Trophoblast cell (in vitro differentiated cells and primary cell): ENCODE results near the gene SLC9A1.

Source experiments
- DNase-seq, 2 donors: peaks; one replicate each; pipeline ENCODE4 v3.0.0-alpha.2; 2016
- H2AFZ ChIP-seq: 2 replicates; pipeline ENCODE4 v1.6.1; 2013; ENCODE audit warnings: low read length, moderate library complexity, mild to moderate bottlenecking; ENCODE audit not compliant: insufficient read depth, poor library complexity
- H2AK5ac ChIP-seq: 2 replicates; pipeline ENCODE4 v1.6.1; 2013; ENCODE audit warnings: mild to moderate bottlenecking, low read length
- H2BK120ac ChIP-seq: 2 replicates; pipeline ENCODE4 v1.6.1; 2013; ENCODE audit warnings: low read length, mild to moderate bottlenecking, moderate library complexity; ENCODE audit not compliant: insufficient read depth, poor library complexity
- H2BK12ac ChIP-seq: 2 replicates; pipeline ENCODE4 v1.6.1; 2013; ENCODE audit warnings: mild to moderate bottlenecking, low read length, moderate library complexity
- H2BK5ac ChIP-seq: 2 replicates; pipeline ENCODE4 v1.6.1; 2013; ENCODE audit warnings: low read length, low read depth, moderate library complexity, mild to moderate bottlenecking; ENCODE audit not compliant: poor library complexity
- H3K14ac ChIP-seq: 2 replicates; pipeline ENCODE4 v1.6.1; 2013; ENCODE audit warnings: mild to moderate bottlenecking, low read length
- H3K18ac ChIP-seq: 2 replicates; pipeline ENCODE4 v1.6.1; 2013; ENCODE audit warnings: mild to moderate bottlenecking, low read length
- H3K23ac ChIP-seq: 2 replicates; pipeline ENCODE4 v1.6.1; 2013; ENCODE audit warnings: low read length
- H3K27ac ChIP-seq: 2 replicates; pipeline ENCODE4 v1.5.1; 2013; ENCODE audit warnings: low read depth, mild to moderate bottlenecking, inconsistent platforms, low read length, moderate library complexity
- H3K27me3 ChIP-seq: 2 replicates; pipeline ENCODE4 v1.6.1; 2013; ENCODE audit warnings: inconsistent platforms, mild to moderate bottlenecking, low read length, moderate library complexity; ENCODE audit not compliant: insufficient read depth
- H3K36me3 ChIP-seq, 2 experiments: 1 replicate in 1 of 2; 2 replicates in 1 of 2; pipeline ENCODE4 v1.6.1; 2013; ENCODE audit warnings: low read length in 2 of 2, mild to moderate bottlenecking in 2 of 2, moderate library complexity in 1 of 2; ENCODE audit not compliant: insufficient read depth in 2 of 2, control insufficient read depth in 1 of 2
- H3K4ac ChIP-seq: 2 replicates; pipeline ENCODE4 v1.6.1; 2013; ENCODE audit warnings: low read depth, mild to moderate bottlenecking, low read length, moderate library complexity
- H3K4me1 ChIP-seq, 2 experiments: 1 replicate in 1 of 2; 2 replicates in 1 of 2; pipeline ENCODE4 v1.6.1; 2013; ENCODE audit warnings: low read length in 2 of 2, mild to moderate bottlenecking in 2 of 2, moderate library complexity in 1 of 2; ENCODE audit not compliant: insufficient read depth in 2 of 2, control insufficient read depth in 1 of 2
- H3K4me2 ChIP-seq: 2 replicates; pipeline ENCODE4 v1.6.1; 2013; ENCODE audit warnings: inconsistent platforms, mild to moderate bottlenecking, low read length, moderate library complexity
- H3K4me3 ChIP-seq: 2 replicates; pipeline ENCODE4 v1.5.1; 2013; ENCODE audit warnings: mild to moderate bottlenecking, low read depth, low read length, inconsistent platforms
- H3K79me1 ChIP-seq: one replicate; pipeline ENCODE4 v1.6.1; 2013; ENCODE audit warnings: low read length
- H3K79me2 ChIP-seq: 2 replicates; pipeline ENCODE4 v1.6.1; 2013; ENCODE audit warnings: low read length, mild to moderate bottlenecking; ENCODE audit not compliant: control insufficient read depth, insufficient read depth, poor library complexity
- H3K9ac ChIP-seq: 2 replicates; pipeline ENCODE4 v1.6.1; 2013; ENCODE audit warnings: mild to moderate bottlenecking, low read length
- H3K9me3 ChIP-seq: 2 replicates; pipeline ENCODE4 v1.6.1; 2013; ENCODE audit warnings: low read depth, mild to moderate bottlenecking, control low read depth, inconsistent platforms, low read length; ENCODE audit not compliant: insufficient read depth
- H4K12ac ChIP-seq: 2 replicates; pipeline ENCODE4 v1.6.1; 2013; ENCODE audit warnings: low read depth, mild to moderate bottlenecking, low read length, moderate library complexity
- H4K8ac ChIP-seq: 2 replicates; pipeline ENCODE4 v1.6.1; 2013; ENCODE audit warnings: low read depth, mild to moderate bottlenecking, low read length, moderate library complexity
- H4K91ac ChIP-seq: one replicate; pipeline ENCODE4 v1.6.1; 2013; ENCODE audit warnings: low read depth, mild to moderate bottlenecking, low read length, moderate library complexity
- WGBS: extraction: QIAGEN DNeasy Blood & Tissue Kit; methylation state at CpG from one replicate; pipeline ENCODE4 v1.1.7; 2013; ENCODE audit warnings: missing lambda C conversion rate; ENCODE audit not compliant: insufficient read length, insufficient coverage; ENCODE audit errors: extremely low coverage; 5-methylcytosine and 5-hydroxymethylcytosine counted together

The SLC9A1 gene

DNA sequence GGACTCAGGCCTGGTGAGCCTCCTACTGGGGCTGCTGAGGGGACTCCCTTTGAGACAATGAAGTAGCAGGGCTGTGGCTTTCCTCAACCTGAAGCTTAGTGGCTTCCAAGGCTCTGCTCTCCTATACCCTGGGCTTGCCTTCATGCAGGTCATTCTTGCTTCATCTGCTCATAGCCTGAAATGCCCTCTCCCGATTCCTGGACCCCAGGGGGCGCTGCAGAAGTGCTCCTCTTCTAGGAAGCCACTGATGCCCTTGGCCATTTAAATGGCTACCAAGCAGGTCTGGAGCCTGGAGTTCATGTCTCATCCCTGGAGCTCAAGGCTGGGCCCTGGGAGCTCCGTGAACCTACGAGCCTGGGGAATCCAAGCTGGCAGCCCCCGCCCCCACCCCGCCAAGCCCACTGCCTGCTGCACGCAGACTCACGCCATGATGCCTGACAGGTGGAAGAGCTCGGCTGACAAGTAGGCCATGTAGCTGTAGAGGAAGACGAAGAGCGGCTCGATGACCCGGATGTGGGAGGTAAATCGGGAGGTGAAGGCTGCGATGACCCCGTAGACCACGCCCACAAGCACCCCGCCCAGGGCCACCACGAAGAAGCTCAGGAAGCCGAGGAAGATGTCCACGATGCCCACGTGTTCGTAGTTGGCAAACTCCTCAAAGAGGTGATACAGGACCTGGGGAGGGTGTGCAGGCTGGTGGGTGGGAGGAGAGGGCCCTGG lies 45.7 kb downstream of the SLC9A1 start:
- H4K8ac ChIP-seq: no peak overlapping the region
- no peaks in the 10 kb centered on the region for H3K79me1 ChIP-seq
- no peak overlapping the region for H3K9ac ChIP-seq
- H3K4me2 ChIP-seq: no peak overlapping the region
- no peak overlapping the region for H3K4ac ChIP-seq
- peaks cover 6 to 7% of the 10 kb centered on the region in 2 experiments for H3K4me1 ChIP-seq
- H2AFZ ChIP-seq: no peak overlapping the region
- DNase-seq: peak; percentile 42 to 63
- H2AK5ac ChIP-seq: no peak overlapping the region
- H4K12ac ChIP-seq: no peak overlapping the region
- no peaks in the 10 kb centered on the region for H3K9me3 ChIP-seq
- no peak overlapping the region for H3K27ac ChIP-seq
- H3K4me3 ChIP-seq: no peak overlapping the region
- no peak overlapping the region for H3K23ac ChIP-seq
- no peaks in the 10 kb centered on the region for H3K79me2 ChIP-seq
- WGBS: no CpG with 5 or more reads among the region's 23 CpGs
- H4K91ac ChIP-seq: no peak overlapping the region
- H3K18ac ChIP-seq: peak overlapping the region; percentile 47
- no peak overlapping the region for H3K14ac ChIP-seq
- H2BK120ac ChIP-seq: no peak overlapping the region
- no peaks in the 10 kb centered on the region for H3K27me3 ChIP-seq
- peaks cover 51 to 54% of the 10 kb centered on the region in 2 experiments for H3K36me3 ChIP-seq
- H2BK12ac ChIP-seq: no peak overlapping the region
- H2BK5ac ChIP-seq: no peak overlapping the region

DNA sequence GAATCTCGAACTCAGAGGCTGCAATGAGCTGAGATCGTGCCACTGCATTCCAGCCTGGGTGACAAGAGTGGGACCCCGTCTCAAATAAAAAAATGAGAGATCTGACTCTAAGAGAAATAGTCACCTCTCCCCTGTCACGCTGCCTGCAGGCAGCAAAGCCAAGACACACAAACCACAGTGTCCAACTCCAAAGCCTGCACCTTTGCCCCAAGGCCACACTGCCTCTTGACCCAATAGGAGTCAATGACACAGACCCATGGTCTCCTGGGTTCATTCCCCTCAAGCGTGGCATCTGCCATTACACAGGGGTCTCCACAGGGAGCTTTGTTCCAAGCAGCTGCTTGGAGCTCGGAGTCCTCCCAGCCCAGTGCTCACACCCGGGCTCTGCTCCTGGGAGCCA lies 46.3 kb downstream of the SLC9A1 start:
- H4K8ac ChIP-seq: no peak overlapping the region
- H2BK120ac ChIP-seq: no peak overlapping the region
- no peak overlapping the region for H2AFZ ChIP-seq
- H3K4me2 ChIP-seq: no peak overlapping the region
- H3K36me3 ChIP-seq: peaks cover 45 to 49% of the 10 kb centered on the region in 2 experiments
- H3K23ac ChIP-seq: no peak overlapping the region
- H2AK5ac ChIP-seq: no peak overlapping the region
- no peak overlapping the region for H3K27ac ChIP-seq
- peaks cover 6 to 7% of the 10 kb centered on the region in 2 experiments for H3K4me1 ChIP-seq
- no peak overlapping the region for H3K14ac ChIP-seq
- no peak overlapping the region for H4K12ac ChIP-seq
- no peaks in the 10 kb centered on the region for H3K79me2 ChIP-seq
- no peak overlapping the region for H3K4ac ChIP-seq
- no peak for DNase-seq
- no peak overlapping the region for H3K9ac ChIP-seq
- no peak overlapping the region for H4K91ac ChIP-seq
- H2BK12ac ChIP-seq: no peak overlapping the region
- no peaks in the 10 kb centered on the region for H3K9me3 ChIP-seq
- peak overlapping the region; percentile 47 for H3K18ac ChIP-seq
- no peak overlapping the region for H3K4me3 ChIP-seq
- H2BK5ac ChIP-seq: no peak overlapping the region
- H3K79me1 ChIP-seq: no peaks in the 10 kb centered on the region
- WGBS: no CpG with 5 or more reads among the region's 7 CpGs
- no peaks in the 10 kb centered on the region for H3K27me3 ChIP-seq

DNA sequence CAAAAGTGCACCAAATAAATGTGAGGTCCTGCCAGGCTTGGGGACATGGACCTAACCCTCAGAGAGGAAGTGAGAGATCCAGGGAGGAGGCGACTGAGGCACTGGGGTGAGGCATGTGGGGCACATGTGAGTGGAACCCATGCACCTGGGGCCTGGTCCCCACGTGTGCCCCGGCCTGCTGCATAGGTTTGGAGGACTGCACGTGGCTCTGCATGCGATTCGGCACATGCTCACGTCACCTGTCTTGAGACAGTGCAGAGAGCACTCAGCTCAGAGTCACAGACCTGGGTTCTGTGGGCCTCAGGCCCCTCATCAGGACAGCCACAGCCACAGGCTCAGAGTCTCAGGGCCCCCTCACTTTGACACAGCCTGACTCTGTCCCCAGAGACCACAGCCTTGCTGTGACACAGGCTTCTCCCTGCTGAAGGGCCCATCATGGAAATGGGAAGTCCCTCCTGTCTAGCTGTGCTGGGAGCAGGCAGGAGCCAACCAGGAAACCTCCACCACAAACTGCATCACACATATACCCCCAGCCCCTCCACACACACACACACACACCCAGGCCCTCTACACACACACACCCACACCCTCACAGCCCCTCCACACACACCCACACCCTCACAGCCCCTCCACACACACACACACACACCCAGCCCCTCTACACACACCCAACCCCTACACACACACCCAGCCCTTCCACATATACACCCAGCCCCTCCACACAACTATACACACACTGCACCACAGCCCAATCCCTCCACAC lies 48.2 kb downstream of the SLC9A1 start:
- H3K4me3 ChIP-seq: peak overlapping the region; percentile 41
- H3K79me1 ChIP-seq: no peaks in the 10 kb centered on the region
- H3K36me3 ChIP-seq: peaks cover 58 to 64% of the 10 kb centered on the region in 2 experiments
- no peaks in the 10 kb centered on the region for H3K9me3 ChIP-seq
- no peaks in the 10 kb centered on the region for H3K79me2 ChIP-seq
- no peak overlapping the region for H2BK12ac ChIP-seq
- no peak overlapping the region for H2BK5ac ChIP-seq
- no peak overlapping the region for H4K8ac ChIP-seq
- no peaks in the 10 kb centered on the region for H3K27me3 ChIP-seq
- no peak overlapping the region for H3K4ac ChIP-seq
- H3K14ac ChIP-seq: no peak overlapping the region
- H3K9ac ChIP-seq: no peak overlapping the region
- no peak for DNase-seq
- no peak overlapping the region for H2AK5ac ChIP-seq
- no peak overlapping the region for H2BK120ac ChIP-seq
- H4K12ac ChIP-seq: no peak overlapping the region
- no peak overlapping the region for H3K4me2 ChIP-seq
- H4K91ac ChIP-seq: no peak overlapping the region
- no peak overlapping the region for H3K27ac ChIP-seq
- WGBS: no CpG with 5 or more reads among the region's 7 CpGs
- no peak overlapping the region for H2AFZ ChIP-seq
- no peak overlapping the region for H3K18ac ChIP-seq
- no peak overlapping the region for H3K23ac ChIP-seq
- peaks cover under 1 to 2% of the 10 kb centered on the region in 2 experiments for H3K4me1 ChIP-seq

DNA sequence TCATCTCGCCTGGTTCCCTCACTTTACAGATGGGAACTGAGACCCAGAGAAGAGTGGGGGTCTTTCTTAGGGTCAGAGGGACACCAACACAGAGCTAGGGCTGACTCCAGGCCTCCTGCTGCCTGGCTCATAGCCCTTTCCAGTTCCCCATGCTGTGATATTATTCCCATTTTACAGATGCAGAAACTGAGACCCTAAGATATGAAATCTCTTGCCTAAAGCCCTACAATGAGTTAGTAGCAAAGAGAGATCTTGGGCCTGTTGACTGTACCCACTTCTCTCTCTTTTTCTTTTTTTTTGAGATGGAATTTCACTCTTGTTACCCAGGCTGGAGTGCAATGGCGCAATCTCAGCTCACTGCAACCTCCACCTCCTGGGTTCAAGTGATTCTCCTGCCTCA lies 49.9 kb downstream of the SLC9A1 start:
- Histone ChIP-seq H3K18ac (no peak overlapping the region), H2AK5ac (no peak overlapping the region), H2BK5ac (no peak overlapping the region), H3K79me1 (no peaks in the 10 kb centered on the region), H2AFZ (no peak overlapping the region), H3K9me3 (no peaks in the 10 kb centered on the region), H4K8ac (no peak overlapping the region), H3K4ac (no peak overlapping the region), H3K36me3 (peaks cover 68 to 70% of the 10 kb centered on the region in 2 experiments), H3K4me1 (no peaks in the 10 kb centered on the region), H3K79me2 (no peaks in the 10 kb centered on the region), H3K4me2 (no peak overlapping the region), H4K12ac (no peak overlapping the region), H4K91ac (no peak overlapping the region), H2BK120ac (no peak overlapping the region), H3K14ac (no peak overlapping the region), H3K23ac (no peak overlapping the region), H3K4me3 (no peak overlapping the region), H3K9ac (no peak overlapping the region), H3K27ac (no peak overlapping the region), H2BK12ac (no peak overlapping the region), H3K27me3 (no peaks in the 10 kb centered on the region)
- no peak for DNase-seq
- WGBS: no CpG with 5 or more reads among the region's 2 CpGs
